Natural killer cell treated with Interleukin-12 subunit alpha and Interleukin-12 subunit beta and Interleukin-15 and Interleukin-18, amount 100 ng/mL, for 72 hours (primary cell): Measurements from ENCODE around the gene POLR2L. TPM values are rescaled to one million over a fixed set of nuclear protein-coding genes. Genes with fewer than 3 reads are reported as not detected.
A peak's percentile ranks its signal among the peaks of the same experiment; 100 is the strongest.

Experiments used
- ATAC-seq, 2 donors: fragments of 150-1000 bp; cut with Tn5 transposase in 1 of 2; sonication (Bioruptor Pico), chemical (Tn5 transposase) in 1 of 2; 2 replicates each; pipeline ENCODE4 v1.10.0; 2021
- DNase-seq: peaks from one replicate; pipeline ENCODE4 v3.0.0; 2022; ENCODE audit warnings: low spot score
- H3K27ac Mint-ChIP-seq, 2 donors: 1 replicate in 1 of 2; 2 replicates in 1 of 2; pipeline ENCODE4 v1.8.0; 2022; ENCODE audit warnings: mixed read lengths in 2 of 2, mild to moderate bottlenecking in 1 of 2, moderate library complexity in 1 of 2
- H3K27me3 Mint-ChIP-seq, 2 donors: 1 replicate in 1 of 2; 2 replicates in 1 of 2; pipeline ENCODE4 v1.8.0; 2022; ENCODE audit warnings: mixed read lengths in 2 of 2
- H3K36me3 Mint-ChIP-seq: one replicate; pipeline ENCODE4 v1.8.0; 2022; ENCODE audit warnings: mixed read lengths
- H3K4me1 Mint-ChIP-seq, 2 donors: 1 replicate in 1 of 2; 2 replicates in 1 of 2; pipeline ENCODE4 v1.8.0; 2022; ENCODE audit warnings: low read depth in 2 of 2, mixed read lengths in 2 of 2, mild to moderate bottlenecking in 1 of 2
- H3K4me3 Mint-ChIP-seq: one replicate; pipeline ENCODE4 v1.8.0; 2022; ENCODE audit warnings: mixed read lengths
- H3K9me3 Mint-ChIP-seq: 2 replicates; pipeline ENCODE4 v1.8.0; 2022; ENCODE audit warnings: mixed read lengths
- total RNA-seq, 2 donors: library from RNA; stranded (reverse); gene quantifications; one replicate each; pipeline ENCODE4 v1.2.3, GENCODE V29; 2022

Gene POLR2L
- total RNA-seq, 2 donors from 2014 or later, result 97.4 to 97.8 TPM

DNA sequence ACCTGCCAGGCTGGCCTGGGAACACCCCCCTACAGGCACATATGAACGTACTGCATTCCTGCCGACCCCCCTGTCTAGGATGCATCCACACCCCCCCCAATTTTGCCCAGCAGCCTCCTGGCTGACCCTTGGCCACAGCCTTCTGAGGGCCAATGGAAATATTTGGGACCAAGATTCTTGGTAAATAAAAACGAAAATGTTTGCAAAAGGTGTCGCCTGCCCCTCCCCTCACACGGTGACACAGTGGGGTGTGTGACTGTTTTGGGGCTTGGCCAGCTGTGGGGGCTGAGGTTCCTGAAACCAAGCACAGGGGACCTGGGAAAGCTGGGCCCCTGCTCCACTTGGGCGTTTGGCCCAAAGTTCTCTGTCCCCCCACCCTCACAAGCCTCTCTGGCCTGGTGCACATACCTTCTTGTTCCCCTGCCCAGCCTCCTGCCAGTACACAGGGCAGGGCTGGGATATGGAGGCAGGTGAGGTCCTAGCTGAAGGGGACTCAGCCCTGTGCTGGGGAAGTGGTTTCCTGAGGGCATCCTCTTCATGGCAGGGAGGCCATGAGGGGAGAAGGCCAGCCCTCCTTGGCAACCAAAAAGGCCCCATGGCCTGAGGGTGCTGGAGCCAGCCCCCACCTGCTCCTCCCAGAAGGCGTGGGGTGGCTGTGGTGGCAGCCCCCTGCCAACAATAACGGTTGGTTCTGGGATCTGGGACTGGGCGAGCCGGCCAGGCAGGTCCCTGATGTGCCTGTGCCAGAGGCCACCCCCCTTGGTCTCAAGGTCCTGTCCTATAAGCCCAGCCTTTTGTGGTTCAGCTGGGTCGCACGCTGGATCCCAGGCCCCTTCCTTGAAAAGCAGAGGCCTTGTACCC is 16.7 kb downstream of the POLR2L start:
- H3K4me1 Mint-ChIP-seq, result peaks cover 15 to 21% of the 10 kb centered on the region in 2 donors
- H3K27me3 Mint-ChIP-seq, result peaks cover 0 to 13% of the 10 kb centered on the region in 2 donors
- DNase-seq, result no peak

GRCh38 chr11:824942-825341 is 17.4 kb downstream of the POLR2L start:
- no peak overlapping the region for H3K27ac Mint-ChIP-seq
- H3K4me1 Mint-ChIP-seq, result peaks cover 15 to 21% of the 10 kb centered on the region in 2 donors
- H3K27me3 Mint-ChIP-seq, result peaks cover 0 to 13% of the 10 kb centered on the region in 2 donors
- H3K36me3 Mint-ChIP-seq, result no peaks in the 10 kb centered on the region
- no peaks in the 10 kb centered on the region for H3K9me3 Mint-ChIP-seq
- no peak for ATAC-seq
- H3K4me3 Mint-ChIP-seq, result no peak overlapping the region
- no peak for DNase-seq

More for the DNA sequence above, 16.7 kb downstream of the POLR2L start:
- H3K4me3 Mint-ChIP-seq, result no peak overlapping the region
- no peak for ATAC-seq
- no peaks in the 10 kb centered on the region for H3K9me3 Mint-ChIP-seq
- no peak overlapping the region for H3K27ac Mint-ChIP-seq
- H3K36me3 Mint-ChIP-seq, result no peaks in the 10 kb centered on the region

GRCh38 chr11:824292-824880 is 17.9 kb downstream of the POLR2L start:
- Mint-ChIP-seq H3K9me3 (no peaks in the 10 kb centered on the region), H3K27ac (no peak overlapping the region), H3K36me3 (no peaks in the 10 kb centered on the region), H3K4me3 (no peak overlapping the region), H3K27me3 (peaks cover 0 to 12% of the 10 kb centered on the region in 2 donors), H3K4me1 (peaks cover 15 to 21% of the 10 kb centered on the region in 2 donors)
- no peak for ATAC-seq
- no peak for DNase-seq

DNA sequence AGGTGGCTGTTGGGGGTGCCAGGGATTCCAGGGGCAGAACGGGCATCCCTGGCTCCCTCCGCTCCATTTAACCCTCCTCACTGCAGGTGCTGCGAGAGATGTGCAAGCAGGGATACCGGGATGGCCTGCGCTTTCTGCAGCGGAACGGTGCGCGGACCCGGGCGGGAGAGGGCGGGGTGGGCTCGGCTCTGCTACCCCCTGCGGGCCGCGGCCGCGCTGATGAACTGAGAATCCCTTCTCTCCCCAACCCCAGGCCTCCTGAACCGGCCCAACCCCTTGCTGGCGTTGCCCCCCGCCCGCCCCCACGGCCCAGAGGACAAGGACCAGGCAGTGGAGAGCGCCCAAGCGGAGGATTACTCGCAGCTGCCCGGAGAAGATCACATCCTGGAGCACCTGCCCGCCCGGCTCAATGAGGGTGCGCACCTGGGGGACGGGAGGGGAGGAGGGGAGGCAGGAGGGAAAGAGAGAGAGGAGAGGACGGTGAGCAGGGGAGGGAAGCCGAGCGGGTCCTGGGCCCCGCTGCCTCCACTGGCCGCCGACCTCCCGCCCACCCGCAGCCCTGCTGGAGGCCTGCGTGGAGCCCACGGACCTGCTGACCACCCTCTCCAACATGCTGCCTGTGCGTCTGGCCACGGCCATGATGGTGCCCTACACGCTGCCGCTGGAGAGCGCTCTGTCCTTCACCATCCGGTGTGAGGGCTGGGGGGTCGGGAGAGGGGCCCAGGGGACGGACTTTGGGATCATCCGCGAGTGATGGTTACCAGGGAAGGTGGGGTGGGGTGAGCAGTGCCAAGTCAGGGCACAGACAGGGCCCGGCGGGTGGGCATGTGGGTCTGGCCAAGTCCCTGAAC is 18.7 kb downstream of the POLR2L start:
- H3K4me1 Mint-ChIP-seq, result peaks cover 15 to 17% of the 10 kb centered on the region in 2 donors
- no peak overlapping the region for H3K27ac Mint-ChIP-seq
- no peaks in the 10 kb centered on the region for H3K36me3 Mint-ChIP-seq
- H3K27me3 Mint-ChIP-seq, result peaks cover 0 to 8% of the 10 kb centered on the region in 2 donors
- no peak for ATAC-seq
- H3K9me3 Mint-ChIP-seq, result no peaks in the 10 kb centered on the region
- H3K4me3 Mint-ChIP-seq, result no peak overlapping the region
- no peak for DNase-seq

GRCh38 chr11:821512-822371 is 20.6 kb downstream of the POLR2L start:
- H3K9me3 Mint-ChIP-seq, result no peaks in the 10 kb centered on the region
- H3K36me3 Mint-ChIP-seq, result no peaks in the 10 kb centered on the region
- H3K4me3 Mint-ChIP-seq, result peak overlapping the region; percentile 38
- no peak for DNase-seq
- H3K4me1 Mint-ChIP-seq, result peaks cover 5 to 10% of the 10 kb centered on the region in 2 donors
- H3K27ac Mint-ChIP-seq, result peak overlapping the region in 1 of 2 donors; percentile 84
- ATAC-seq, result no peak
- no peaks in the 10 kb centered on the region for H3K27me3 Mint-ChIP-seq

GRCh38 chr11:820655-821511 is 21.4 kb downstream of the POLR2L start:
- no peak for ATAC-seq
- H3K9me3 Mint-ChIP-seq, result no peaks in the 10 kb centered on the region
- H3K27ac Mint-ChIP-seq, result peak overlapping the region in 1 of 2 donors; percentile 84
- peaks cover 5 to 10% of the 10 kb centered on the region in 2 donors for H3K4me1 Mint-ChIP-seq
- DNase-seq, result no peak
- H3K4me3 Mint-ChIP-seq, result peak overlapping the region; percentile 83
- no peaks in the 10 kb centered on the region for H3K36me3 Mint-ChIP-seq
- no peaks in the 10 kb centered on the region for H3K27me3 Mint-ChIP-seq

DNA sequence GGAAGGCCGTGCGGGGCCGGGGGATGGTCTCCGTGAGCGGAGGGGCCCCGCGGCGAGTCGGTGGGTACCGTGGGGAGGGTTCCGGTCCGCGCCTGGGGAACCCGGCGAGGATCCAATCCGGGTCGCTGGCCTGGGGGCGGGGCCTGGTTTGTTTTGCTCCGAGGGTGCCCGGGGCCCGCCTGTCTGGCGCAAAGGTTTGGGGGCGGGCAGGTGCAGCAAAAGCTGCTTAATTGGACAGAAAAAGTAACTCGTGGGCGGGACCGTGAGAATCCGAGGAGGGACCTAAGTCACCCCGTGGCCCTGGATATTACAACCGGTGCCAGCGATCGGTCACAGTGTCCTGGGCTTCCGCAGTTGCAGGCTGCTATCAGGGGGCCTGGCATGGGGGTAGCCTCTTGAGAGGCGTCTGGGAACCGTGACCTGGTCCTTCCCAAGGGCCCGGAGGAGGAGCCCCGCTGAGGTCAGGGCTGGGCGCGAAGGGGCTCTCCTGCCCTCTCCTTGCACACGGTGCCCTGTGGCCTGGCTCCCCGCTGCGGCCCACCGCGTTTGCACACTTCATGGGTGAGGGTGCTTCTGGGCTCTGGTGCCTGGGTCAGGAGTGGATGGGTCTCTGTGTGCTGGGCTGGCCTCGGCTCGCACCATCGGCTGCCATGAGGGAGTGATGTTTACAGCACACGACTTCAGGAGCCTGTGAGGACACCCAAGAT is 22.2 kb downstream of the POLR2L start:
- Mint-ChIP-seq H3K27me3 (no peaks in the 10 kb centered on the region), H3K9me3 (no peaks in the 10 kb centered on the region), H3K4me3 (peak overlapping the region; percentile 83), H3K36me3 (no peaks in the 10 kb centered on the region), H3K4me1 (peaks cover 5 to 10% of the 10 kb centered on the region in 2 donors), H3K27ac (peak overlapping the region in 1 of 2 donors; percentile 64)
- peak; percentile 93 for DNase-seq
- peak; percentile 84 to 85 for ATAC-seq

DNA sequence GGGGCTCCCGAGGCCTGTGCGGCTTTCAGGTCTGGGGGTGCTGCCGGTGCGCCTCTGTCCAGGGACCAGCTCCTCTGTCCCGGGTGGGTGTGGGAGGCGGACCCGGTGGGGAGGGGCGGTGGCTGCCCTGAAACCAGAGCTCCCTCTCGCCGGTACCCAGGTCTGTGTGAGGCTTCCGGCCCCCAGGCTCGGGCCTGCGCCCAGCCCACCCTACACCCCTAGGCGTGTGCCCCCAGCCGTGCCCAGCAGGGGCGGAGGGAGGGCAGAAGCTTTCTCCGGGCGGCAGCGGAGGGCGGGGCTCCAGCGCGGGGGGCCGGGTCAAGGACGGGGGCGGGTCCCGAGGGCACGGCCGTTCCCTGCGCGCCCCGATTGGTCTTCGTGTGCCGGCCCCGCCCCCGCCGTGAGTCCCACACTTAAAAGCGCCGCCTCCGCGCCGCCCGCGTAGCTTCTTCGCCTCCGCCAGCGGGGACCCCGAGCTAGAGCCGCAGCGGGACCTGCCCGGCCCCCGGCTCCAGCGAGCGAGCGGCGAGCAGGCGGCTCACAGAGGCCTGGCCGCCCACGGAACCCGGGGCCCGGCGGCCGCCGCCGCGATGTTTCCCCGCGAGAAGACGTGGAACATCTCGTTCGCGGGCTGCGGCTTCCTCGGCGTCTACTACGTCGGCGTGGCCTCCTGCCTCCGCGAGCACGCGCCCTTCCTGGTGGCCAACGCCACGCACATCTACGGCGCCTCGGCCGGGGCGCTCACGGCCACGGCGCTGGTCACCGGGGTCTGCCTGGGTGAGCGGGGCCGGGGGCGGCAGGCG is 23.0 kb downstream of the POLR2L start:
- Mint-ChIP-seq H3K9me3 (no peaks in the 10 kb centered on the region), H3K27me3 (no peaks in the 10 kb centered on the region), H3K27ac (peak overlapping the region in 1 of 2 donors; percentile 64), H3K4me1 (peaks cover 5 to 10% of the 10 kb centered on the region in 2 donors), H3K4me3 (peak overlapping the region; percentile 83), H3K36me3 (no peaks in the 10 kb centered on the region)
- ATAC-seq (peak; percentile 88 to 92), DNase-seq (peak; percentile 92)

- ATAC-seq (no peak), DNase-seq (no peak)
- H3K4me1 Mint-ChIP-seq, result peaks cover 5 to 10% of the 10 kb centered on the region in 2 donors
- no peaks in the 10 kb centered on the region for H3K36me3 Mint-ChIP-seq
- H3K4me3 Mint-ChIP-seq, result peak within 1 kb of the TSS; percentile 83
- peak within 1 kb of the TSS in 1 of 2 donors; percentile 76 for H3K27ac Mint-ChIP-seq
- H3K27me3 Mint-ChIP-seq, result no peaks in the 10 kb centered on the region
- no peaks in the 10 kb centered on the region for H3K9me3 Mint-ChIP-seq
Observed at GRCh38 chr11:818396-819128, 23.8 kb downstream of the POLR2L start, which contains the start of gene PNPLA2. TSS of gene PNPLA2 (plus strand) at chr11:818914. CDS start at chr11:819719, 805 bp downstream.

DNA sequence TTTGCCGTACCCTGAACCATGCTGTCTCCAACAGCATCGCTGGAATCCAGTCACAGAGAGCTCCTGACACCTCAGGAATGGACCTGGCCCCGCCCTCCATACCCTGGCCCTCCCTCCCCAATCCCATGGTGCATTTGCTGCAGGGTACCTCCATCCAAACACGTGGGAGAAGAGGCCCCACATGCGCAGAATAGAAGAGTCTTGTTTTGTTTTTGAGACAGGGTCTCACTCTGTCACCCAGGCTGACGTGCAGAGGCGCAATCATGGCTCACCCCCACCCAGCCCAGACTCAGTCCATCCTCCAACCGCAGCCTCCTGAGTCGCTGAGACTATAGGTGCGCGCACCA is 25.9 kb downstream of the POLR2L start:
- H3K27me3 Mint-ChIP-seq, result no peaks in the 10 kb centered on the region
- H3K4me3 Mint-ChIP-seq, result no peak overlapping the region
- no peak overlapping the region for H3K27ac Mint-ChIP-seq
- ATAC-seq (no peak), DNase-seq (no peak)
- peaks cover 13 to 17% of the 10 kb centered on the region in 2 donors for H3K4me1 Mint-ChIP-seq
- H3K36me3 Mint-ChIP-seq, result peaks cover under 1% of the 10 kb centered on the region
- no peaks in the 10 kb centered on the region for H3K9me3 Mint-ChIP-seq
